ENCODE measurements around the gene TRERF1. TPM values are rescaled to one million over a fixed set of nuclear protein-coding genes. Genes with fewer than 3 reads are reported as not detected.

The TRERF1 gene
- total RNA-seq, 1 donor from 2014 or later: 12.8 TPM

DNA sequence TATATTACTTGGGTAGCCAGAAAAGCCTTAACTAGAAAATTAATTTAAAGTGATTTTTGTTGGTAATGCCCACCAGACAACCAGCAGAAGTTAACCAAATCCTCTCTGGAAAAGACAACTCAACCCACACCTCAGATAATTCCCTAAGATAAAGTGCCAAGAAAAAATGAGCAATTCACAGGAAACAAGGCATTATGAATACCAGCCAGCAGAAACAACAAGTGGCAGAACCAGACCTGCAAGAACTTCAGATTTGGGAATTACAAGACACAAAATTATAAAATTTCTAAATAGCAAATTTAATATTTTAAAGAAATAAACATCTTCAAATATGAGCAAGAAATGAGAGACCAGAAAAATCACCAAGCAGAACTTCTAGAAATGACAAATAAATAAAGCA is 154.1 kb downstream of the TRERF1 start:
- TF ChIP-seq, protein P1, sequence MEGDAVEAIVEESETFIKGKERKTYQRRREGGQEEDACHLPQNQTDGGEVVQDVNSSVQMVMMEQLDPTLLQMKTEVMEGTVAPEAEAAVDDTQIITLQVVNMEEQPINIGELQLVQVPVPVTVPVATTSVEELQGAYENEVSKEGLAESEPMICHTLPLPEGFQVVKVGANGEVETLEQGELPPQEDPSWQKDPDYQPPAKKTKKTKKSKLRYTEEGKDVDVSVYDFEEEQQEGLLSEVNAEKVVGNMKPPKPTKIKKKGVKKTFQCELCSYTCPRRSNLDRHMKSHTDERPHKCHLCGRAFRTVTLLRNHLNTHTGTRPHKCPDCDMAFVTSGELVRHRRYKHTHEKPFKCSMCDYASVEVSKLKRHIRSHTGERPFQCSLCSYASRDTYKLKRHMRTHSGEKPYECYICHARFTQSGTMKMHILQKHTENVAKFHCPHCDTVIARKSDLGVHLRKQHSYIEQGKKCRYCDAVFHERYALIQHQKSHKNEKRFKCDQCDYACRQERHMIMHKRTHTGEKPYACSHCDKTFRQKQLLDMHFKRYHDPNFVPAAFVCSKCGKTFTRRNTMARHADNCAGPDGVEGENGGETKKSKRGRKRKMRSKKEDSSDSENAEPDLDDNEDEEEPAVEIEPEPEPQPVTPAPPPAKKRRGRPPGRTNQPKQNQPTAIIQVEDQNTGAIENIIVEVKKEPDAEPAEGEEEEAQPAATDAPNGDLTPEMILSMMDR (IDR thresholded peaks at IDR 0.05; ENCODE audit: partially characterized antibody, unreplicated experiment): no peak
- H3K27ac Mint-ChIP-seq (ENCODE audit: unreplicated experiment): no peak overlapping the region
- no peak overlapping the region for H3K4me3 Mint-ChIP-seq (ENCODE audit: unreplicated experiment)
- no peak for DNase-seq
- no peaks in the 10 kb centered on the region for H3K9me3 Mint-ChIP-seq (ENCODE audit: unreplicated experiment)
- H3K36me3 Mint-ChIP-seq (ENCODE audit: unreplicated experiment): no peaks in the 10 kb centered on the region
- peaks cover 2% of the 10 kb centered on the region for H3K27me3 Mint-ChIP-seq (ENCODE audit: unreplicated experiment)
- no peaks in the 10 kb centered on the region for H3K4me1 Mint-ChIP-seq (ENCODE audit: low read depth, unreplicated experiment)

DNA sequence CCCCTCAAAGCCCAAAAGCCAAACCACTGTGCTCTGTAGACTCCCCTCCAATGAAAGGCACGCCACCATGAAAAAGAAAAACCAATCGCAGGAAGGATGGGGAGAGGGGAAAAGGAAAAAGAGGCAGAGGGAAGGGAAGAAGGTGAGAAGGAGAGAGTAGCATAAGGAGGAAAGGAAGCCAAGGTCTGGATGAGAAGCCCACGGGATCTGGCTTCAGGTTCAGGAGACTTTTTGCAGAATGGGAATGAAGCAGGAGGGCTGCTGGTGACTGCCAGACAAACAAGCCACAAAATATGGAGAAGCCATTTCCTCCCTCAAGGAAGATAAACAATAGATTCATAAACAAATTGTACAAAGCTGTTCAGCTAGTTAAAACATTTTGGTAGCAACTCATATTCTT is 155.1 kb downstream of the TRERF1 start:
- TF ChIP-seq, protein P1 (IDR thresholded peaks at IDR 0.05; ENCODE audit: partially characterized antibody, unreplicated experiment): no peak
- Mint-ChIP-seq H3K27me3 (ENCODE audit: unreplicated experiment) (no peaks in the 10 kb centered on the region), H3K27ac (ENCODE audit: unreplicated experiment) (no peak overlapping the region), H3K36me3 (ENCODE audit: unreplicated experiment) (no peaks in the 10 kb centered on the region), H3K4me1 (ENCODE audit: low read depth, unreplicated experiment) (no peaks in the 10 kb centered on the region), H3K4me3 (ENCODE audit: unreplicated experiment) (no peak overlapping the region), H3K9me3 (ENCODE audit: unreplicated experiment) (no peaks in the 10 kb centered on the region)
- DNase-seq: no peak

DNA sequence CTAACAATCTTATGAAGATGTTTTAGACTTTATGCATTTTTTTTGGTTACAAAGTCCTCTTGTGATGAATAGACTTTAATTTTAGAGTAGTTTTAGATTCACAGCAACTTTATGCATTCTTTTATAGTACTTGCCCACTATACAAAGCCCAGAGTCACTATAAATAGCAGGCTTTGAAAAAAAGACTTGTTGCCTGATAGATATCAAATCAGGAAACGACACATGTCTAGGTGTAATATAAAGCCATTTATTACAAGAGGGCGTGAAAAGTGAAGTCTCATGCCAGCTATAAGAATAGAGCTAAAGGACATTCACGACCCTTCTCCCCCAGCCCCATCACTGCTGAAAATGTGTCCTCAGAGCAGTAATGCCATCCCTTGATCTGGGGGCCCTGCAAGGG is 156.0 kb downstream of the TRERF1 start:
- Mint-ChIP-seq H3K4me1 (ENCODE audit: low read depth, unreplicated experiment) (no peaks in the 10 kb centered on the region), H3K27ac (ENCODE audit: unreplicated experiment) (no peak overlapping the region), H3K4me3 (ENCODE audit: unreplicated experiment) (no peak overlapping the region)

DNA sequence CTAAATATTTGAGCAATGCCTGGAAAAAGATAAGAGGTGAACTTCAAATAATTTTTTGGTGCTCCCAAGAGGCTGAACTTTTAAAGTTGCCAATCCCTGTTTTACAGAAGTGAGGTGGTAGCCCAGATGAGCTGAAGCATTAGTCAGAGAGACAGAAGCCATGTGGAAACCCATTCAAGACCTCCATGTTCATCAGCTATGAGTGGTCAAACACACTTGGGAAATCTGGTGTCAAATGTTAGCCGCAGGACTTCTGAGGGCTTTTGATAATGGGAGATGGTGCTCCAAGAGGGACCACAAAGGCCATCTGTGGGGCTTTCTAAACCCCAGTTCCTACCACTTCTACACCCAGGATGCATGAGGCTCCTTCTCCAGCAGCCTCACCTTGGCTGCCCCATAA is 156.5 kb downstream of the TRERF1 start:
- Mint-ChIP-seq H3K27me3 (ENCODE audit: unreplicated experiment) (no peaks in the 10 kb centered on the region), H3K27ac (ENCODE audit: unreplicated experiment) (no peak overlapping the region), H3K9me3 (ENCODE audit: unreplicated experiment) (no peaks in the 10 kb centered on the region), H3K4me3 (ENCODE audit: unreplicated experiment) (no peak overlapping the region), H3K4me1 (ENCODE audit: low read depth, unreplicated experiment) (no peaks in the 10 kb centered on the region), H3K36me3 (ENCODE audit: unreplicated experiment) (no peaks in the 10 kb centered on the region)
- no peak for DNase-seq
- TF ChIP-seq, protein P1 (IDR thresholded peaks at IDR 0.05; ENCODE audit: partially characterized antibody, unreplicated experiment): no peak

More for the DNA sequence above, 156.0 kb downstream of the TRERF1 start:
- DNase-seq: no peak
- Mint-ChIP-seq H3K36me3 (ENCODE audit: unreplicated experiment) (no peaks in the 10 kb centered on the region), H3K9me3 (ENCODE audit: unreplicated experiment) (no peaks in the 10 kb centered on the region), H3K27me3 (ENCODE audit: unreplicated experiment) (no peaks in the 10 kb centered on the region)
- TF ChIP-seq, protein P1 (IDR thresholded peaks at IDR 0.05; ENCODE audit: partially characterized antibody, unreplicated experiment): no peak

DNA sequence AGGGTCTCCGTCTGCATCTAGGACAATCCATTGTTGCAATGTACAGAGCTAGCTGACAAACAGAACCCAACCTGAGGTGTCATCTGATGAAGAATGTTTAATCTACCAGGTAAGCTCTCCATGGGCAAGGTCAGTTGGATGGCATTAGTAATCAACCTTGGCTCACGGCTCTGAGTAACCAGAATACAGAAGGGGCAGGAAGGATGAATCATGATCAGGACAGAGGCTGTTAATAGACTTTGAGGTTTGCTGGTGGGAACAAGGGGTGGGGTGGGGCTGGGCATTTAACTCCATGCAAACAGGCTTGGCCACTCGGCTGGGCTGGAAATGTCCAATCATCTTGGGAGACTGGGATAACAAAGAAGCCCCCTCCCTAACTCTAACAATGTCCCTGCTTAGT is 157.0 kb downstream of the TRERF1 start:
- TF ChIP-seq, protein P1 (IDR thresholded peaks at IDR 0.05; ENCODE audit: partially characterized antibody, unreplicated experiment): no peak
- Mint-ChIP-seq H3K4me1 (ENCODE audit: low read depth, unreplicated experiment) (no peaks in the 10 kb centered on the region), H3K27me3 (ENCODE audit: unreplicated experiment) (no peaks in the 10 kb centered on the region), H3K9me3 (ENCODE audit: unreplicated experiment) (no peaks in the 10 kb centered on the region), H3K4me3 (ENCODE audit: unreplicated experiment) (no peak overlapping the region), H3K27ac (ENCODE audit: unreplicated experiment) (no peak overlapping the region), H3K36me3 (ENCODE audit: unreplicated experiment) (no peaks in the 10 kb centered on the region)
- no peak for DNase-seq
